T-helper 2 cell treated with Interferon-gamma antibody and Interleukin-4, amounts not matched to agents 5 μg/mL and 100 μg/mL, for 36 hours (primary cell): Measurements from ENCODE around the gene NKAIN2.
"Not testable (repeated sequence)": the region's sequence is repeated elsewhere in the genome, so short reads cannot be mapped to it uniquely, and the experiment has no call there.

ENCODE experiments used
- DNase-seq: peaks from one replicate; pipeline ENCODE4 v3.0.0; 2021; ENCODE audit warnings: low spot score
- H3K27ac Mint-ChIP-seq: one replicate; pipeline ENCODE4 v1.8.0; 2021; ENCODE audit warnings: mild to moderate bottlenecking, mixed read lengths
- H3K27me3 Mint-ChIP-seq: one replicate; pipeline ENCODE4 v1.8.0; 2021; ENCODE audit warnings: low read depth, mixed read lengths
- H3K36me3 Mint-ChIP-seq: one replicate; pipeline ENCODE4 v1.8.0; 2021; ENCODE audit warnings: low read depth, mixed read lengths
- H3K4me1 Mint-ChIP-seq: one replicate; pipeline ENCODE4 v1.8.0; 2021; ENCODE audit warnings: low read depth, mixed read lengths
- H3K4me3 Mint-ChIP-seq: one replicate; pipeline ENCODE4 v1.8.0; 2022; ENCODE audit warnings: mild to moderate bottlenecking, moderate library complexity, mixed read lengths
- H3K9me3 Mint-ChIP-seq: one replicate; pipeline ENCODE4 v1.8.0; 2021; ENCODE audit warnings: mixed read lengths

NKAIN2 gene

DNA sequence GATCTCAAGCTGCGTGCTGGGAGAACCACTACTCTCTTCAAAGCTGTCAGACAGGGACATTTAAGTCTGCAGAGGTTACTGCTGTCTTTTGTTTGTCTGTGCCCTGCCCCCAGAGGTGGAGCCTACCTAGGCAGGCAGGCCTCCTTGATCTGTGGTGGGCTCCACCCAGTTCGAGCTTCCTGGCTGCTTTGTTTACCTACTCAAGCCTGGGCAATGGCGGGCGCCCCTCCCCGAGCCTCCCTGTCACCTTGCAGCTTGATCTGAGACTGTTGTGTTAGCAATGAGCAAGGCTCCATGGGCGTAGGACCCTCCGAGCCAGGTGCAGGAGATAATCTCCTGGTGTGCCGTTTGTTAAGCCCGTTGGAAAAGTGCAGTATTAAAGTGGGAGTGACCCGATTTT, 609.0 kb downstream of the NKAIN2 start:
- H3K36me3 Mint-ChIP-seq, H3K27ac Mint-ChIP-seq, DNase-seq, H3K27me3 Mint-ChIP-seq, H3K4me3 Mint-ChIP-seq, H3K4me1 Mint-ChIP-seq, H3K9me3 Mint-ChIP-seq: not testable (repeated sequence)

DNA sequence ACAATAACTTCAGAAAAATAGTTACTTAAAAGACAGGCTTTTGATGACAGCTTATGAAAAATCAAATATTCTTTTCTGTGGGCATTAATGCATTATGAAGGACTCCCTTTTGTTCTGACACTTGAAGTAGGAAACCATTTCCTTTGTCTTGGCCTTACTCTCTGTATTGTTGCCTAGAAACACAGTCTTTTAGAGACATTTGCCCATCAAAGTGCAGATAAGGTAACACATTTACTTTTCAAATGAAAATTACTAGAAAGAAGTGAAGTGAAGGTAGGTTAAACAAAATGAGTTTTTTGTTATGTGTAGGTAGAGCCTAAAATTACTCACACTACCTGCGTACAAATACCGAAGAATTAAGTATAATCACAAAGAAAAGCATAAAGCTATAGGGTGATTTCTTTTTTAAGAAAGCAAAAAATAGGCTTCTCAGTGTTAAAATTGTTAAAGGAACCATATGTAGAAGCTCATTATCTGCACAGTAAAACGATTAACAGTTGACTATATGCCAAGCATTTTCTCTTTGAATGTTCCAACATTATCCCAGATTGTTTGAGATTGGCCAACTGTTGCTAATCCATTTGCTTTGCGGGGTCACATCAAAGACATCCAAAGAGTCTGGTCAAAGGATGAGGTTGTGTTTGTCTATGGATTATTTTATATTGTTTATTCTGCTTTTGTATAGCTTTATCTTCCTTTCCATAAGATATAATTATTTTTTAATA, 616.6 kb downstream of the NKAIN2 start:
- no peaks in the 10 kb centered on the region for H3K4me1 Mint-ChIP-seq
- no peak overlapping the region for H3K27ac Mint-ChIP-seq
- no peaks in the 10 kb centered on the region for H3K9me3 Mint-ChIP-seq
- no peaks in the 10 kb centered on the region for H3K36me3 Mint-ChIP-seq
- DNase-seq, result no peak
- no peak overlapping the region for H3K4me3 Mint-ChIP-seq
- H3K27me3 Mint-ChIP-seq, result no peaks in the 10 kb centered on the region

DNA sequence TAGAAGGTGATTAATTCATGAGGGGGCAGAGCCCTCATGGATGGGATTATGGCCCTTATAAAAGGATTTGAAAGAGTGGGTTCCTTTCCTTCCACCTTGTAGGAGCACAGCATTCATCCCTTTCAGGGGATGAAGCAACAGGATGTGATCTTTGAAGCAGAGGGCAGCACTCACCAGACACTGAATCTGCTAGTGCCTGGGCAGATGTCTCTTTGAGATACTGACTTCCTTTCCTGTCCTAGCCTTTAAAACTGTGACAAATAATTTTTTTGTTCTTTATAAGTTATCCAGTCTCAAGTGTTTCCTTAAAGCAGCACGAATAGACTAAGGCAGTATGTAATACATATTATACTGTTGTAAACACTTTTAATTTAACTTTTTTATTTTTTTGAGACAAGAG, 620.0 kb downstream of the NKAIN2 start:
- H3K27me3 Mint-ChIP-seq, result no peaks in the 10 kb centered on the region
- H3K36me3 Mint-ChIP-seq, result no peaks in the 10 kb centered on the region
- H3K9me3 Mint-ChIP-seq, result no peaks in the 10 kb centered on the region
- no peak overlapping the region for H3K27ac Mint-ChIP-seq
- no peaks in the 10 kb centered on the region for H3K4me1 Mint-ChIP-seq
- no peak for DNase-seq
- no peak overlapping the region for H3K4me3 Mint-ChIP-seq

DNA sequence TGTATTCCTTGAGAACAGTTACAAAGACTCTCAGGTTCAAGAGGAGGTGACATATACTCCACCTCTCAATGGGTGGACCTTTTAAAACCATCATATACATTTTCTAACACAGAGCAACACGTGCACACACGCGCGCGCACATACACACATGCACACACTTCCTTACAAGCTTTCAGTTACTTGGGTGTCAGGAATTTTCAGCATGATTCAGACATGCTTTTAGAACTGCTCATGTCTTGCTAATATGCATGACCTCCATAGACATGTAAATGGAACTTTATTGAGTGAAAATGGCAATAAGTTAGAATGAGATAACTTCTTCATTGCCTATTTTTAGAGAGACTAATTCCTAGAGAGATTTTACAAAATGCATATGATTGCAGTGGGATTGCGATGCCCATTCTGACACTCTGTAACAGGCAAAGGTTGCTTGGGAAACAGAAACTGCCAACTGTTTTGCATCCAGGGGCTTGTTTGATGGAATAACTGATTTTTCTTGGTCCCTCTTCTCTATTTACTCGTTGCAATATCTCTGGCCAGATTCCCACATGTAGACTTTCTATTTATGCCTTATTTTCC, 627.2 kb downstream of the NKAIN2 start:
- no peak for DNase-seq
- no peaks in the 10 kb centered on the region for H3K27me3 Mint-ChIP-seq
- H3K9me3 Mint-ChIP-seq, result peaks cover 4% of the 10 kb centered on the region
- no peak overlapping the region for H3K27ac Mint-ChIP-seq
- H3K4me3 Mint-ChIP-seq, result no peak overlapping the region
- no peaks in the 10 kb centered on the region for H3K4me1 Mint-ChIP-seq
- no peaks in the 10 kb centered on the region for H3K36me3 Mint-ChIP-seq

DNA sequence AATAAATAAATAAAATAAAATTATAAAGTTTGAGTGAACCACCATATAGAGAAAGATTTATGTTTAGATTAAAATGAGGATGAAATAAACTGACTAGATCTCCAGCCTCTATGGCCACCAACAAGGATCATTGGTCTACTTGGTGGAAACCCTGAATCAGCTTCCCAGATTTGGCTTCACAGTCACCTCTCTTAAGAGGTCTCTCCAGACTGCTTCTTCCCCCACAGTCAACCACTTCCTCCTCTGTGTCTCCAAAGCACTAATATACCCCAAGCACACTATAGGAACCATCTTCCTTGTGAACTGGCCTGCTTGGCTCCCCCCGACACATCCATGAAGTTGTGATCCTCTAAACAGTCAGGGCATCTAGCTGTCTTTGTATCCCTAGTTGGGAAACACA, 629.0 kb downstream of the NKAIN2 start:
- DNase-seq, result no peak
- Mint-ChIP-seq H3K36me3 (no peaks in the 10 kb centered on the region), H3K4me3 (no peak overlapping the region), H3K27me3 (no peaks in the 10 kb centered on the region), H3K9me3 (peaks cover 4% of the 10 kb centered on the region), H3K27ac (no peak overlapping the region), H3K4me1 (no peaks in the 10 kb centered on the region)

DNA sequence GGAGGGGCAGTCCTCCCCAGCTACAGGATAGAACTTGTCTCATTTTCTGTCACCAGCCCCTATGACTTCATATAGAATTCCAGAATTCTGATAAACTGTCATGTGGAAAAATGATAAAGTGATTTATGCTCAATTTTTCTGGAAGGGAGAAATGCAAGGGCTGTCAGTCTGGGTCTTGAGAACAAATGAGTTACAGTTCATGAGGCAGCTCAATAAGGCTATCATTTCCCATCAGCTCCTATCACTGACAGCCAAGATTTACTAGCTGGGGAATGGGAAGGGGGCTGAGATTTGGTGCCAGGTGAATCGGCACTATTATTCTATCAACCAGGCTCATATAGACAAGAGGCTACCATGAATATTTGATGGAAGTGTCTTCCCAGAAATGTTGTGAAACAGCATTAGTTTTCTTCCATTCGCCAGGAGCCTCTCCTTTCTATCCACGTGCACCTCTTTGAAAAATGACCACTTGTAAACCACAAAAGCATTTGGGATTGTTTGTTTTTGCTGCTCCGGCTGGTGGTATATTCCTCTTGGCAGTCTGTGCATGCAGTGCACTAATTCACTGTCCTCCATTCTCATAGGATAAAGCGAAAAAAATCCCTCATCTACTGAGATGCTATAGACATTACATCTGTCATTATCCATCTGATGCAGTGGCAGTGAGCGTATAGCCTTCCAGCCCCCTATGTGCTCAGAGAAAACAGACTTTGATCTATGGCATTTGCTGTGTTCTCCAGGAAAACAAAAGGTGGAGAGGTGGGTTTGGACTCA, 629.9 kb downstream of the NKAIN2 start:
- peaks cover 4% of the 10 kb centered on the region for H3K9me3 Mint-ChIP-seq
- no peaks in the 10 kb centered on the region for H3K36me3 Mint-ChIP-seq
- H3K27me3 Mint-ChIP-seq, result no peaks in the 10 kb centered on the region
- H3K4me3 Mint-ChIP-seq, result no peak overlapping the region
- H3K4me1 Mint-ChIP-seq, result no peaks in the 10 kb centered on the region
- H3K27ac Mint-ChIP-seq, result no peak overlapping the region
- no peak for DNase-seq

DNA sequence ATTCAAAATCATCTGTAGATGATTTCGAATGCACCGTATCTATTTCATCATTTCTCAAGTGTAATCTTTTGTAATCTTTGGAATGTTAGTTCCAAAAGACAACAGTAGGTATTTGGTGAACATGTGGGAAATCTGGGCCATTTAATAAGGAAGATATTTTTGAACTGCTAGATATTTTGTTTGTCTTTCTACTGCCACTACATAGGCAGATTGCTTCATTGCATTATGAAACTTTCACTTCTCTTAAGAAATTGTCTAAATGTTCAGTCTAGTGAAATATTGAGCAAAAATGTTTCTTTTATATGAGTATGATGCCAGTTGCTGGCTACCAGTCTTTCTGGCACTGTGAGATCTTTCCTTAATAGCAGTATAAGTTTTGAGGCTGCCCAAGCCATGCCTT, 630.8 kb downstream of the NKAIN2 start:
- Mint-ChIP-seq H3K9me3 (peaks cover 4% of the 10 kb centered on the region), H3K4me1 (no peaks in the 10 kb centered on the region), H3K27ac (no peak overlapping the region), H3K36me3 (no peaks in the 10 kb centered on the region), H3K4me3 (no peak overlapping the region), H3K27me3 (no peaks in the 10 kb centered on the region)
- no peak for DNase-seq

DNA sequence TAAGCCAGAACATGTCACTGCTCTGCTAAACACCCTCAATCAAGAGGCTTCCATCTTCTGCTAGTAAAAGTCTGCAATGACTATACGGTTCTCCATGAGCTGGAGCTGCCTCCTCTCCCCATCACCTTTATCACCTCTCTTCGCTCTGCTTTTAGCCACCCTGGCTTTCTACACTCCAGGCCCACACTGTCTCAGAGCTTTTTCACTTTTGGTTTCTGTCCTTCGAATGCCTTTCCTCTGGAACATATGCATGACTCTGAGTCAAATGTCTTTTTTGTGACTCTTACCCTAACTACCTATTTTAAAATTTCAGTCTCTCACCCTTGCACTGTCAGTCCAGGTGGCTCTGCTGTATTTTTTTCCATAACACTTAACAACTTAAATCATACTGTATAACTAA, 633.1 kb downstream of the NKAIN2 start:
- DNase-seq, result no peak
- Mint-ChIP-seq H3K4me1 (no peaks in the 10 kb centered on the region), H3K36me3 (no peaks in the 10 kb centered on the region), H3K27me3 (no peaks in the 10 kb centered on the region), H3K27ac (no peak overlapping the region), H3K4me3 (no peak overlapping the region), H3K9me3 (no peaks in the 10 kb centered on the region)

DNA sequence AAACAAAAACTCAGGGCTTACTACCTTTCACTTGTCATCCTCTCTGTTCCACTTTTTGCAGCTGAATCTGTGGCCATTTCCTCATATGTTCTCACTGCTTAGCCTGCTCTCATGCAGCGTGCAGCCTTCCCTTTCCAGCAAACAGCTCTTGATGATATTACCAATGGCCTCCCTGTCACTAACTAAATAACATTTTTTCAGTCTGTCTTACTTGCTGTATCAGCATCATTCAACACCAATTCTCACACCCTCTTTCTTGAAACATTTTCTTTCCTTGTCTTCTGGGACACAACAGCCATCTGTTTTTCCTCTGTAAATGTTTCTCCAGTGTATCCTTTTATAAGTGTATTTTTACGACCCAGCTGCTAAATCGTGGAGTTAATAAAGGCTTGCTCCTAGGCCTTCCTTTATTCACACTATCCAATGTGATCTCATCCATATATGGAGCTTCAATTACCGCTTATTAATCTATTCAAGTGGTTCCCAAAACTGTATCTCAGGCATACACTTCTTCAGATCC, 634.9 kb downstream of the NKAIN2 start:
- no peak for DNase-seq
- Mint-ChIP-seq H3K4me1 (no peaks in the 10 kb centered on the region), H3K4me3 (no peak overlapping the region), H3K27me3 (no peaks in the 10 kb centered on the region), H3K9me3 (no peaks in the 10 kb centered on the region), H3K36me3 (no peaks in the 10 kb centered on the region), H3K27ac (no peak overlapping the region)

DNA sequence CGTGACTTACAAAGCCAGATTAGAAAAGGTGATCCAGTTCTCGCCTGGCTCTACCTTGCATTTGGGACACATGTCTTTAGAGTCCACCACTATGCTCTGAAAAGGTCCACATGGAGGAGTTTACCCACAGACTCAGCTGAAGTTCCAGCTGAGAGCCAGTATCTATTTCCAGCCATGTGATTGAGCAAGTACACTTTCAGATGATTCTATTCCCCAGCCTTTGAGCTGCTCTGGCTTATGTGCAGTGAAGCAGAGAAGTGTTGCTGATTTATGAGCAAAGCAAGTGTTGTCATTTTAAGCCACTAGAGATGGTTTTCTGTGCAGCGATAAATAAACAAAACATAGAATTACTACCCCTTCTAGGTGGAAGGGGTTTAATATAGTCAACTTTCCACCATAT, 637.8 kb downstream of the NKAIN2 start:
- no peaks in the 10 kb centered on the region for H3K4me1 Mint-ChIP-seq
- H3K36me3 Mint-ChIP-seq, result no peaks in the 10 kb centered on the region
- H3K9me3 Mint-ChIP-seq, result no peaks in the 10 kb centered on the region
- H3K27ac Mint-ChIP-seq, result no peak overlapping the region
- H3K27me3 Mint-ChIP-seq, result no peaks in the 10 kb centered on the region
- H3K4me3 Mint-ChIP-seq, result no peak overlapping the region
- no peak for DNase-seq

DNA sequence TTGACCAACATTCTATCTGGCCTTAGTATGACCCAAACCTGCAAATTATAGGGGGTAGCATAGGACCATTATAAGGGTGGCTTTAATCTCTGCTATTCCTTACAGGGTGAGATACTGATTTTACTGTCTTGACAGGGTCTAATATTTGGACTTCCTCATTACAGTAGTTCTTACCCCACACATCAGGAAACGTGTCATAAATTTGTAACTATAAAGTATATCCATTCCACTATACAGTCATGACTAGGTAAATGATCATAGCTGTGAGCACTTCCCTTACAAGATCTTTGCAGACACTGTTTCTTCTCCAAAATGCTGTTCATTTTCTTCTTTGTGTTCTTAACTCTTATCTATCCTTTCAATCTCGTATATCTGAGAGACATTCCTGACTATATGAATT, 639.9 kb downstream of the NKAIN2 start:
- Mint-ChIP-seq H3K4me1 (no peaks in the 10 kb centered on the region), H3K4me3 (no peak overlapping the region), H3K27ac (no peak overlapping the region), H3K36me3 (no peaks in the 10 kb centered on the region), H3K9me3 (no peaks in the 10 kb centered on the region), H3K27me3 (no peaks in the 10 kb centered on the region)
- DNase-seq, result no peak

DNA sequence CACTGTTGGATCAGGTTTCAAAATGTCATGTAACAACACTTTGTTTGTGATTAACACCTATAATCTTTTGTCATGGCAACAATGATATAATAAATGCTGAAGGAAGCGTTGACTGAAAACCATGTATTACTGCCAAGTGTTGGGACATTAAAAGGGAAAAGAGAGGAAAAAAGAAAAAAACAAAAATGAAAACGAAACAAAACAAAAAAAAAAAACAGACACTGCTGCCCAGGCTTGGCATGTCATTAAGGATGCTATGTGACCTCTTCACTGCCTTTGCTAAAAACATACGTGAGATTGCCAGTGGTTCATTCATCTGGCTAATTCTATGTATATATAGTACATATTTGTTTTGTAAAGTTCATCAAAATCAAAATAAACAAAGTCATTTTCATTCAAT, 641.9 kb downstream of the NKAIN2 start:
- Mint-ChIP-seq H3K9me3 (no peaks in the 10 kb centered on the region), H3K36me3 (no peaks in the 10 kb centered on the region), H3K4me1 (no peaks in the 10 kb centered on the region), H3K4me3 (no peak overlapping the region), H3K27ac (no peak overlapping the region), H3K27me3 (no peaks in the 10 kb centered on the region)
- no peak for DNase-seq

DNA sequence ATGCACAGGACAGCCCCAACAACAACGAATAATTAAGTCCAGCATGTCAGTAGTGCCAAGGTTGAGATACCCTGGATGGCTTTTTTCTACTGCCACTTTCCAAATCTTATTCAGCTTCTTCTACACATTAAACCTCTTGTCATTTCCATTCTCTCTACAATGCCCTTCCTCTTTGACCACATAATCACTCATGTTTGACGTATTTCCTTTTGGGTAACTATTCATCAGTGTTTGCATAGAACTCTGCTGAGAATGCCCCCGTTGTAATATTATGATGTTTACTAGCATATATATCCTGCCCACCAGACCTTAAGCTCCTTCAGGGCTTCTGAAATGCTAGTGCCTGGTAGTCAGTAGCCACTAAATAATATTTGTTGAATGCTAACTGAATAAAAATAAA, 643.3 kb downstream of the NKAIN2 start:
- Mint-ChIP-seq H3K9me3 (no peaks in the 10 kb centered on the region), H3K27ac (no peak overlapping the region), H3K36me3 (no peaks in the 10 kb centered on the region), H3K27me3 (no peaks in the 10 kb centered on the region), H3K4me3 (no peak overlapping the region), H3K4me1 (no peaks in the 10 kb centered on the region)
- no peak for DNase-seq

DNA sequence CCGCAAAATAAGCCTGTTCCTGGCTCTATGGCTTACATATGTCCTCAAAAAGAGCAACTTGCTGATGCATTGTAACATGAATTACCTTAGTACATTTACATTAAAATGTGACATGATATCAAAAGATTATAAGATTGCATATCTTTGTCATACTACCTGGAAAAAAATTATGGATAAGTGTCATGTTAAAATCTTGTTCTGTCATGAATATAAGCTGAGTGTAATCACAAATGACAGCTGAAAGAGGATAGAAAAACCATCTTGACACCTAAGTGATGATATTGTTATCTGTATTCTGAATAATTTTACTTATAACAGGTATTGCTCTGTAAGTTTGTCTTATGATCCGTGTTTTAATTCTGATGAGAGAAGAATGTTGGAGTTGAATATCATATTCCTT, 655.6 kb downstream of the NKAIN2 start:
- peaks cover 2% of the 10 kb centered on the region for H3K9me3 Mint-ChIP-seq
- DNase-seq, result no peak
- H3K27ac Mint-ChIP-seq, result no peak overlapping the region
- H3K4me3 Mint-ChIP-seq, result no peak overlapping the region
- no peaks in the 10 kb centered on the region for H3K27me3 Mint-ChIP-seq
- H3K4me1 Mint-ChIP-seq, result no peaks in the 10 kb centered on the region
- no peaks in the 10 kb centered on the region for H3K36me3 Mint-ChIP-seq
